Measurements from ENCODE around the gene PCNX1. TPM values are rescaled to one million over a fixed set of nuclear protein-coding genes. Genes with fewer than 3 reads are reported as not detected.

Gene PCNX1
- total RNA-seq, 1 experiment from 2014 or later, result 48.0 TPM

DNA sequence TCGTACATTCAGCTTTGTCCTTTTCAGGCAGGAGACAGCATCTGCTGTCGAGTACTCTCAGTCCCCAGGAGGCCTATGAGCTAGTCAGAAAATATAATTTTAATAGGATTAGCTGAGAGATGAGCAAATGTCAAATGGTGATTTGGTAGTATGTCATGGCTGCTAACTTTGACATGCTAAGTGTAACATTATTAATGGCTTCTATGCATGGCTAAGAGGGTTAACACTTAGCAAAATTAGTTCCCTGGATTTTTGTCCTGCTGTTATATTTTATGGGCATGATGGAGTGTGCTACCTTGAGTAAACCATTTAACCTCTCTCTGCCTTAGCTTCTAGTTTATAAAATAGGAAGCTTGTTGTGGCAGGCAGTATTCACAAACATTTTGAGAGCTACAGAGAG lies 2.9 kb upstream of the PCNX1 start:
- Histone ChIP-seq H3K79me1 (ENCODE audit: insufficient read depth, low read depth, low read length, poor library complexity, severe bottlenecking) (no peaks in the 10 kb centered on the region), H3K27me3 (ENCODE audit: insufficient read depth, low read length) (no peaks in the 10 kb centered on the region), H3T11ph (ENCODE audit: low read length) (no peak overlapping the region), H2BK120ac (ENCODE audit: low read depth, low read length, poor library complexity, severe bottlenecking) (no peak overlapping the region), H3K9me3 (ENCODE audit: control insufficient read depth, low read depth, low read length) (no peaks in the 10 kb centered on the region), H3K4me1 (ENCODE audit: insufficient read depth, low read length) (no peaks in the 10 kb centered on the region; the same call in 1 of the 2 replicates), H4K5ac (ENCODE audit: insufficient read length, low read depth, low read length) (no peak overlapping the region), H2BK12ac (ENCODE audit: insufficient read length, low read depth, low read length) (no peak overlapping the region), H3K4me2 (ENCODE audit: insufficient read depth, insufficient read length, low read length) (no peak overlapping the region), H2AFZ (ENCODE audit: low read length) (no peak overlapping the region), H4K8ac (replicated peaks; ENCODE audit: insufficient read length, low read depth, low read length) (no peak overlapping the region), H3K14ac (ENCODE audit: insufficient read depth, low read length) (no peak overlapping the region), H2AK5ac (ENCODE audit: insufficient read length, low read length) (no peak overlapping the region), H3K23me2 (ENCODE audit: insufficient read length, low read depth, low read length, poor library complexity, severe bottlenecking) (peaks cover 5% of the 10 kb centered on the region), H4K20me1 (ENCODE audit: control insufficient read depth, insufficient read depth, insufficient read length) (no peaks in the 10 kb centered on the region), H2BK15ac (ENCODE audit: low read depth, low read length) (no peak overlapping the region), H3K9ac (ENCODE audit: extremely low read depth, insufficient read length, low read length) (no peak overlapping the region), H3K18ac (ENCODE audit: insufficient read length, low read depth, low read length) (no peak overlapping the region), H4K91ac (ENCODE audit: insufficient read length, low read depth, low read length) (no peak overlapping the region), H2BK20ac (ENCODE audit: low read depth, low read length, poor library complexity, severe bottlenecking) (no peak overlapping the region), H2BK5ac (ENCODE audit: insufficient read length, low read length) (no peak overlapping the region), H3K4ac (ENCODE audit: low read depth, low read length) (no peak overlapping the region), H3K27ac (ENCODE audit: insufficient read length, low read depth, low read length) (no peak overlapping the region), H3K23ac (ENCODE audit: insufficient read length, low read depth, low read length) (no peak overlapping the region), H3K79me2 (ENCODE audit: insufficient read depth, low read length) (peaks cover 2% of the 10 kb centered on the region; the same call in 1 of the 2 replicates), H3K56ac (ENCODE audit: insufficient read length, low read depth, low read length) (no peak overlapping the region)
- DNase-seq, result no peak
- Mint-ChIP-seq H3K36me3 (ENCODE audit: insufficient read depth in 1 of 3, low read depth in 3 of 3) (no peaks in the 10 kb centered on the region), H3K27me3 (ENCODE audit: low read depth) (0 out of 2 replicates have a peak, but pooled peaks cover 1% of the 10 kb centered on the region), H3K9me3 (no peaks in the 10 kb centered on the region), H3K4me1 (peaks cover 19 to 25% of the 10 kb centered on the region in 2 experiments), H3K27ac (no peak overlapping the region), H3K4me3 (no peak overlapping the region)
- TF ChIP-seq CTCF (conservative IDR thresholded peaks at IDR 0.05), result no peak
- WGBS (ENCODE audit: extremely low coverage, insufficient read length, low lambda C conversion rate), result no CpG with 5 or more reads among the region's 2 CpGs

All from H9 (cell line).